GM18498 (cell line): Measurements from ENCODE around the gene SYVN1.

Experiments used
- ATAC-seq: cut with Tn5 transposase; IDR thresholded peaks from one replicate; pipeline ENCODE4 v1.9.1; 2021; ENCODE audit warnings: mild to moderate bottlenecking, moderate library complexity; ENCODE audit not compliant: unreplicated experiment

SYVN1 gene

GRCh38 chr11:65095974-65096806, 38.1 kb downstream of the SYVN1 start, which contains the start of gene VPS51:
Gene VPS51 (plus strand): TSS chr11:65096214. CDS start chr11:65096251, 37 bp downstream.
- peak; percentile 86 for ATAC-seq

GRCh38 chr11:65095427-65095826, 38.9 kb downstream of the SYVN1 start:
- ATAC-seq: no peak

- no peak for ATAC-seq
Measured at GRCh38 chr11:65090628-65091027, 43.7 kb downstream of the SYVN1 start.

GRCh38 chr11:65089621-65090020, 44.7 kb downstream of the SYVN1 start:
- ATAC-seq: no peak

GRCh38 chr11:65087827-65088226, 46.5 kb downstream of the SYVN1 start:
- ATAC-seq: no peak

- no peak for ATAC-seq
Measured at GRCh38 chr11:65087216-65087615, 47.1 kb downstream of the SYVN1 start.

- no peak for ATAC-seq
Measured at GRCh38 chr11:65086809-65087208, 47.5 kb downstream of the SYVN1 start.

- ATAC-seq: no peak
Measured at GRCh38 chr11:65085446-65085845, 48.9 kb downstream of the SYVN1 start.

- no peak for ATAC-seq
Measured at GRCh38 chr11:65084598-65085375, 49.5 kb downstream of the SYVN1 start.

GRCh38 chr11:65083834-65084597, 50.3 kb downstream of the SYVN1 start, which contains the start of the genes CDCA5 and ZFPL1:
Gene CDCA5 (minus strand): TSS chr11:65084040. CDS start chr11:65083978, 62 bp downstream.
Gene ZFPL1 (plus strand): TSS chr11:65084222. CDS start chr11:65084699, 477 bp downstream.
- ATAC-seq: peak; percentile 85

- ATAC-seq: peak; percentile 27
Measured at GRCh38 chr11:65083134-65083833, 51.0 kb downstream of the SYVN1 start.

- ATAC-seq: no peak
Measured at GRCh38 chr11:65078786-65079342, 55.5 kb downstream of the SYVN1 start.

GRCh38 chr11:65078151-65078550, 56.2 kb downstream of the SYVN1 start:
- ATAC-seq: peak; percentile 46

- no peak for ATAC-seq
Measured at GRCh38 chr11:65077451-65077850, 56.9 kb downstream of the SYVN1 start.
